HG03378 (cell line): ENCODE results near the gene RPS6KA4.

Source experiments
- ATAC-seq: cut with Tn5 transposase; IDR thresholded peaks from one replicate; pipeline ENCODE4 v1.9.1; 2021; ENCODE audit warnings: mild to moderate bottlenecking, moderate library complexity; ENCODE audit not compliant: unreplicated experiment

Gene RPS6KA4

DNA sequence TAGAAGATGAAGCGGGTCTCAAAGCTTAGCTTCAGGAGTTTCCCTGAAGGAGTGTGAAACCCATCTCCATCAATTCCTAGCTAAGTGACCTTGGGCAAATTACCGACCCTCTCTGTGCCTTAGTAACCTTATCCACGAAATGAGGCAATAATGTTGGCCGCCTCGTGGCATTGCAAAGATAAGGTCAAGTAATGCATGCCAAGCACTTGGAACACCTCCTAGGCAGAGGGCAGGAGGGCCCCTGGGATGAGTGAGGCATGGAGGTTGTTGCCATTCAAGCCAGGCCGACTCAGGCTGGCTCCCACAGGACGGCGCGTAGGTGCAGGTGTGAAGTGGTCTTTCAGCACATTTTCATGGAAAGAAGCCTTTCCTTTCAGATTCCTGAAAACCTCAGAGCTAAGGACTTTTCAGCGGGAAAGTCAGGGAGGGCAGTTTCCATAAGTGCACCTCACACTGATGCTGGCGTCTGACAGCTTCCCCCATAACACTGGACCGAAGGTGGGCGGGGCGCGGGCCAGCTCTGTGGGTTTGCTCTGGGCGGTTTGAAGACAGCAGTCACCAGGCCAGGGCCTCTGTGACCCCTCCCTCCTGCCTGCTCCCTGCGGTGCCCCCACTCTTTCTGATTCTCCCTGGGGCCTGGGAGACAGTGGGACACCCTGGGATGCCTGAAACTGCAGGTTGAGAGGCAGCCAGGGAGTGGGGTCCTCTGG lies 25.2 kb downstream of the RPS6KA4 start:
- no peak for ATAC-seq

DNA sequence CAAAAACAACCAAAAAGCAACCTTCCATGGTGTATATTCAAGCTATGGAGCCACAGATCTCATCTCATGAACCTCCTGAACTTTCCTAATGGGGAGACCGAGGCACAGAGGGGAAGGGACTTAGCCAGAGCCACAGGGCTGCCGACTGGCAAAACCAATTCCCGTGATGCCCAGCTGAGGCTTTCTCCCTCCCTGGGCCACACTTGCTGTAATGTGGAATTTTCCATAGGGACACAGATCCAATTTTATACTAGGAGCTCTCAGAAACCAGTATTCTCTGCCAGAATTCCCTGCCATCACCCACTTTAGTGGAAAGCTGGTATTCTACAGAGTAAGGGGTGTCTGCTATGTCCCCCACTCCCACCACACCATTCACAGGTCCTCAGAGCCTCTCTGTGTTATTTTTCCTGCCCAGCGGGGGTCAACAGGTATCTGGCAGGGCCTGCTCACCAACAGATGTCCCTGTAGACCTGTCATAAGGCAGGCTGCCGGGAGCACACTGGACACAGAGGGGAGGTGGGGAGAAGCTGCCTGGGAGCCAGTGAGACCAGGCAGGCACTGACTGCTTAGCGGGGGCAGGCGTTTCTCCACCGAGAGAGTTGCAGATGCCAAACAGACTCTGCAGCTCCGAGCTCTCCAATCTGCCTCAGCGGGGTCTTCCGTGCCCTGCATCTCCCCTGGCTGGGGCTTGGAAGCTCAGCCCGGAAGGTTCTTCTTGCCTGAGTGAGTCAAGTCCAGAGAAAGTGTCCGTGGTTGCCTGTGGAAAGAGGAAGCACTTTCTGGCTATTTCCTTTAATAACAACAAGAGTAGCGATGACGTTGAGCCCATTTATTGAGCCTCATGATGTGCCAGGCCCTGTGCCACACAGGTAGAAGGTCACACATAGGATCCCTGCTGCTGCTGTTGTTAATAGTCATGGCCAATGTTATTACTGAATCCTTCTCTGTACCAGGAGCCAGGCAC lies 26.3 kb downstream of the RPS6KA4 start:
- ATAC-seq = no peak

DNA sequence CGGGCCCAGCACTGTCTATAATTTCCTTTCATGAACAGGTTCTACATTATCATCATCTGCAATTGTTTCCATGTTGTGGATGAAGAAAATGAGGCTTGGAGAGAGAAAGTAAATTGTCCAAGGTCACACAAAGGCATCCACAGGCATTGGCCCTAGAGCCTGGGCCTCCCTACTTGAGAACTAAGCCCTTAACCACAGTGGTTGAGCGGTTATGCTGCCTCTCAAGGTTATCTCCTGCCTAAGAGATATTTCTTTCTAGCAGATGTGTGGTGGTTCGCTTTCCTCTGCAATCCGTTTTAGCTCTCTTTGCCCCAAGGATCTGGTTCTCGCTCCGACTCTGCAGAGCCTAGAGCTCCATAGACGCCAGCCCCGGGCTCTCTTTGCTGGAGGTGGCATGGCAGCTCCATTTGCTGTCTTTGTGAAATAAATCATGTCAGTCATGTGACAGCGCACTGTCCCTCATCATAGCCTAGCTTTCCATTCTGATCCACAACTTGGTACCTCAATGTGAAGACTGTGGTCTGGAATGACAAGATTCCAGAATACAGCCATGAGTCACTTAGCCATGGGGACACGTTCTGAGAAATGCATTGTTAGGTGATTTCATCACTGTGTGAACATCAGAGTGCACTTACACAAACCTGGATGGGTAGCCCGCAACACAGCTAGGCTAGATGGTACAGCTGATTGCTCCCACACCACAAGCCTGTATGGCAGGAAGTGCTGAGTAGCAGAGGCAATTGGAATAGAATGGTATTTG lies 27.2 kb downstream of the RPS6KA4 start:
- no peak for ATAC-seq

DNA sequence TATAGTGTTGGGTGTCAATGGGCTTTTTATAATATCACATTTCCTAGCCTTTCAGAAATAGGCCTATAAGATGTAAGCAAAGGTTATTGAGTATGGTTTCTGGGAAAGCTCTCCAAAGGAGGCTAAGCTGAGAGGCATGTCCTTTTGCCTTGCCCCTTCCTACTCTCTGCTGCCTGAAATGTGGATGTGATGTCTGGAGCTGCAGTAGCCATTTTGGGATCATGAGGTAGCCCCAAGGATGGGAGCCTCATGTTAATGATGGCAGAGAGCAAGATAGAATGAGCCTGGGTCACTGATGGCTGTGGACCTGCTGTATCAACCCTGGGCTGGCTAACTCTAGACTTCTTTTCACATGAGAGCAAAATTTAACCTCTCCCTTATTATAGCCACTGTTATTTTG lies 29.0 kb downstream of the RPS6KA4 start:
- no peak for ATAC-seq

DNA sequence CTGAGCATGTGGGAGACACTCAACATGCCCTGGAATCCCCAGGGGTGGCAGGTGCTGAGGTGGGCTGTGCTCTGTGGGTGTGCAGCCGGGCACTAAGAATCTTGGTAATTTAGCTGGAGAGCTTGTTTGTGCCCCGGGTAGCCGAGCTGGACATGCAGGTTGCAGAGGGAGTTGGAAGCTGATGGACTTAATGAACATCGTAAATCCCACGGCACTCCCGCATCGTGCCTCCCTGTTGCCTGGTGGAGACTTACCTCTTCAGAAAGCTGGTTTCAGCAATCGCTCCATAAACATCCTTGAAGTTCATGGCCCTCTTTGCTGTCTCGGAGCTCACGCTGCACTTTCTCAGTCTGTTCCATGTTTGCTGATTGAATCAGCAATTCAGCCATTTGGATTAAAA lies 29.9 kb downstream of the RPS6KA4 start:
- ATAC-seq = no peak

DNA sequence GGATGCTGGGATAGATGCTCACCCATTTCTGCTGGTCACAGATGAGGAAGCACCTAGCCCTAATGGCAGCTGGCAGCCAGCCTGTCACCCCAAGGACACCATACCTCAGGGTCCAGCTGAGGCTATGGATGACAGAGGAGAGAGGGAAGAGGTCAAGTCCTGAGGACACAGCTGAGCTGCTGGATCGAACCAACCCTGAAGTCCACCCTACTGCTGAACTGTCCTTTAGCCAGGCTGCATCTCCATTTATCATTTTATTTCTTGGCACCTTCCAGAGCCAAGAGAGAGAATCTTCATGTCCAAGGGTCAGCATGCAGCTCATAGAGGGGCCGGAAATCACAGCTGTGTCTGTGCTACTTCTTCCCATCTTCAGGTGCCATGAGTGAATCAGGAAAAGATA lies 30.9 kb downstream of the RPS6KA4 start:
- no peak for ATAC-seq

DNA sequence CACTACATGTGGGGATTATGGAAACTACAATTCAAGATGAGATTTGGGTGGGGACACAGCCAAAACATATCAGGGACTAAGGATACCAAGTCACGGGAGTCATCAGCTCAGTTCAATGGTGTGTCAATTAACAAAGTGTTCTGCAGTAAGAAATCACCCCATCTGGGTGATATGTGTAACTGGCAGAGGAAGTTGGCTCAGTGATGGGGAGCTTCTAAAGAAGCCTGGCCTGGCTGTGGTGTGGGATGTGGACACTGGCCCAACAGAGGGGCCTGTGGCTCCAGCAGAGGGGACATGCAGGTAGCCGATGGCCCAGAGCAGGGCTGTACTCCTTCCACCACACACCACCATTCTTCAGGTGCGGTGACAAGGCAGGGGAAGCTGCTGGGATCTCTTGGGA lies 31.6 kb downstream of the RPS6KA4 start:
- no peak for ATAC-seq

DNA sequence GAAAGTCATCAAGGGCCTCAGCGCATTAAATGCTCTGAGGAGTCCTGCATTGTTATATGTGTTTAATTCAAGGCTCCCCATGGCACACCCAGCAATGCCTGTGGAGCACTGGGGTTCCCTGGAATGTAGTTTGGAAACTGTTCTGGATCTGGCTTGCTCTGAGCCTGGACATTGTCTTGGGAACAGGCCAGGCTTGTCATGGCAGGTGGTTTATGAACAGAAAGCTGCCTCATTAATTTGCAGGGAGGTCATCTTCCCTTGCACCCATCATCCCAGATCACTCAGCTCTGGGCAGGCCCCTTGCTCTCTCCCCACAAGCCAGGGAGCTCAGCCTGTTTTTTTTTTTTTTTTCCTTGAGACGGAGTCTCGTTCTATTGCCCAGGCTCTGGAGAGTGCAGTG lies 32.9 kb downstream of the RPS6KA4 start:
- ATAC-seq = no peak

DNA sequence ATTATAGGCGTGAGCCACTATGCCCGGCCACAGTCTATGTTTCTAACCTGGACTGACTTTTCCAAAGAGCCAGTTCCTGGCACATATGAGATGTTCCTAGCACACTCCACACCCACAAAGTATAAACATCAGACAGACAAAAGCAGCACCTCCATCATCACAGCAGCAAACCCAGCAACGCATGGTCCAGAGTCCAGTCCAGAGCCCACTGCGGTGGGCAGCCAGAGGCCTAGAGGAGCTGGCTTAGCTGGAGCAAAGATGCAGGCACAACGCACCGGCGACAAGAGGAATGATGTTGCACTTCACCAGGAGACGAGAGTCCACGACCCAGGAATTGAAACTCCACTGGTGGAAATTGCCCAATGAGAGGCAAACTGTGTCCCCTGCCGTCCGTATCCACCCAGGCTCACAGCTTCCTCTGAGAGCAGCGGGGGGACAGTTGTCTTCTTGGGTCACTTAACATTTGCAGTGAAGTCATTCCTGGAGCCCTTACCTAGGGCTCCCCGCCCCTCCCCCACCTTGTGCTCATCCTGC lies 36.6 kb downstream of the RPS6KA4 start:
- no peak for ATAC-seq

DNA sequence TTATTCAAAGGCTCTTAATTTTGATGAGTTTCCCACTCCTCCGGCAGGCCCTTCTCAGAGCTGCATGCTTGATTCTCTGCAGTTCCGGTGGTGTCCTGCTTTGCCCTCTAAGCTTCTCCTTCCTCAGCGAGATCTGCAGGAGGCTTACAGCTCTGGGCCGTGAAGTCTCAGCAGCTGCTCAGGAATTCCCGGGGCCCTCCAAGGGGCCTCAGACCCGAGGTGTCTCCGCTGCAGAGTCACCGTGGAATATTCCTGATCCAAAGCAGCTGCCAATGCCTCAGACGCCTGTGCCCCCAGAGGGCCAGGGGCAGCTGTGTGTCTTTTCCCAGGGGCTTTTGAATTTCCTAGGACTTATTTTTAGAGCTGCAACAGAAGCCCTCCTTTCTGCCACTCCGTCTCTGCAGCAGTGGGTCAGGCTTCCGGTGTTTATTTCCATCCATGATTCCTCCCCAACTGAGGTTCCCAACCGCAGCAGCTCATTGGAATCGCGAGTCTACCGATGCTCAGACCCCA lies 37.2 kb downstream of the RPS6KA4 start:
- no peak for ATAC-seq

DNA sequence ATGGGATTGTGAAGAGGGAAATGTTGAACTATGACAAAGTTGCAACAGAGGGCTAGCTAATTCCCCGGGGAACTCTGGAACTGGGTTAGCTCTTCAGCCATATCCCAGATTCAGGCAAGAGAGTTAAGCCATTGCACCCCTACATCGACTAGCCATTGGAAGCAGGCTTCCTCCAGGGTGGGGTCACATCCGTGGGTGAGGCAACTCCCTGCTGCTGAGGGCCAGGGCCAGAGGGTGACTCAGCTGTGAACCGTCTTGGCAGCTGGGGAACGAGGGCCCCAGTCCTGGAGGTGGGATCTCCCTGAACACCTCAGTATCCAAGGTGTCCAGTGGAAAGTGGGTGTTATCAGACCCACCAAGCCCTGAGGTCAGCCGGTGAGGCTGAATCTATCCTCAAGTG lies 41.1 kb downstream of the RPS6KA4 start:
- ATAC-seq = no peak

DNA sequence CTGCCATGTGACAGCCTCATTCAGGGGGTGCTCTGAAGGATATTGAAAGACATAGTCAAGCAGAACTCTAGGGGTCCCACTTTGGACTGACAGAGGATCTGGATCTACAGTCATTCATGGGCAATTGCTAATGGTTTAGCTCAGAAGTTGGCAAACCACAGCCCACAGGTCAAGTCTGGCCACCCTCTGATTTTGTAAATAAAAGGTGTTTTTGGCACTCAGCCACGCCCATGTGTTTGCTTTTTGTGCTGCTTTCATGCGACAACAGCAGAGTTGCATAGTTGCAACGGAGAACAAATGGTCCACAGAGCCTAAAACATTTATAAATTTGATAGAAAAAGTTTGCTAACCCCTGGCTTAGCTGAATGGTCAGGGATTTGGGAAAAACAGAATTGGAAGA lies 41.7 kb downstream of the RPS6KA4 start:
- ATAC-seq = no peak

DNA sequence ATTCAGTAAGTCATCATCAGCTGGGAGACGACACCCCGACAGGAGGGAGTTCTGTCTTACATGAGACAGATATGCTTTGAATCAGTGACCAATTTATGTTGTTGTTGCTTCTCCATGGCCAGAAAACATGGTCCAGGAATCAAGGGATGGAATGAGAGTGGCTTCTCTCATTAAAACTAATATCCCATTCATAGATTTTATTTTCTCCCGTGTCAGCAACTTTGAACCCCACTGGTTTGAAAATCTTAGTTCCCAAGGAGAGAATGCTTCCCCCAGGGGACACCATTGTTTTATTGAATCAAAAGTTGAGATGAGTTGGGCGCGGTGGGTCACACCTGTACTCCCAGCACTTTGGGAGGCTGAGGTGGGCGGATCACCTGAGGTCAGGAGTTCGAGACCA lies 42.8 kb downstream of the RPS6KA4 start:
- ATAC-seq = no peak

DNA sequence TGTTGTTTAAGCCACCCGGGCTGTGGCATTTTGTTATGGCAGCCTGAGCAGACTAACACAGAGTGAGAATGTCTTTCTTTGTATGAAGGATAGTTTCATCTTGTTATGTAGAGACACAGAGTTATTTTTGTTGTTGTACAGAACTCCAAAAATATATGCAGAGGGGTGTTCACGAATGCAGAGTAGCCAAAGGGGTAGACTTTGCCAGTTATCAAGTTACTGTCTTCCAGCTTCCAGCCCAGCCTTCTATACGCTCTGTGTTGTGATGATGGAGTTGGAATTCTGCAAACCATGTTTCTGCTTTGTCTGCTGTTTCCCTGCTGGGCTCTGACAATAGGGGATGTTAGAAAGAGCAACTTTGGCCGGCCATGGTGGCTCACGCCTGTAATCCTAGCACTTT lies 44.1 kb downstream of the RPS6KA4 start:
- ATAC-seq = no peak

DNA sequence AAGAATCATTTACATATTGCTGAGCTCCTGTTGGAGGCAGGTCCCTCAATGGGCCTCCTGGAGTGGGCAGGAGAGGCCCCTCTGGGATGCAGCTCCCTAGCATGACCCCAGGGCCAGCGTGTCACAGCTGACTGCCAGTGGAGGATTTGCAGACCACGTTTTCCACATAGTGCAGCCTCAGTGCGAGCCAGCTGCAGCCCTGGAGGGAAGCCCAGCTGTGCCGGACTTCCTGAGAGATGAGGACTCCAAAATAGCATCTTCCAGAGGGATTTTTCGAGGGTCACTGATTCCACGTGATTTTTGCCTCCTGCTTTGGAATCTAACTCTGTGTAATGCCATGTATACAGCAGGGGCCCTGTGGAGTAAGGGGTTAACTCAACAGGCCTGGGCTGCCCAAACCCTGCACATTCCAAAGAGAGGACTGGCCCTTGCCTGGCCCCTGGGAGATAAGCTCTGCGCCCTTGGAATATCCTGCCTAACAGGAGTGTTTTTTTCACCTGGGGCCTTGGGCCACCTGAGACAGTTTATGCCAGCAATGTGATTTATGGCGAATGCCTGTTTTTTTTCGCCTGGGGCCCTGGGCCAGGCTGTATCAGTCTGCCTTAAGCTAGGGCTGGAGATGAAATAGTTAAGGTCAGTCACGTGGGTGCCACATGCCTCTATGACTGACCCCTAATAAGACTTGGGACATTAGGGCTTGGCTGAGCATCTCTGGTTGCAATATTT lies 47.4 kb downstream of the RPS6KA4 start:
- no peak for ATAC-seq

DNA sequence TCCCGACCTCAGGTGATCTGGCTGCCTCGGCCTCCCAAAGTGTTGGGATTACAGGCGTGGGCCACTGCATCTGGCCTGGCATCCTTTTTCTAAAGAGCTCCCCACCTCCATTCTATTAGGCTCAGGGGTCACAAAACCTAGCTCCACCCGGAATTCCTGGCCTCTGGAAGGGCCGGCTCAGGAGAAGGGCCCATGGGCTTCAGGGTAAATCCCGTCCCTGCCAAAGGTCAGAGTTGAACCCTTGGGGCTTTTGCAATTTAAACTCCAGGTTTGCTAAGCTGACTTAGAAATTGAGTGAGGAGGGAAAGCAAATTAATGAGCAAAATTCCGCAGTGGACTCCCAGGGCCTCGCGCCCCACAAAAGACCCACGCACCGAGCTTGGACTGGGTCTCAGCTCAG lies 48.3 kb downstream of the RPS6KA4 start:
- no peak for ATAC-seq

DNA sequence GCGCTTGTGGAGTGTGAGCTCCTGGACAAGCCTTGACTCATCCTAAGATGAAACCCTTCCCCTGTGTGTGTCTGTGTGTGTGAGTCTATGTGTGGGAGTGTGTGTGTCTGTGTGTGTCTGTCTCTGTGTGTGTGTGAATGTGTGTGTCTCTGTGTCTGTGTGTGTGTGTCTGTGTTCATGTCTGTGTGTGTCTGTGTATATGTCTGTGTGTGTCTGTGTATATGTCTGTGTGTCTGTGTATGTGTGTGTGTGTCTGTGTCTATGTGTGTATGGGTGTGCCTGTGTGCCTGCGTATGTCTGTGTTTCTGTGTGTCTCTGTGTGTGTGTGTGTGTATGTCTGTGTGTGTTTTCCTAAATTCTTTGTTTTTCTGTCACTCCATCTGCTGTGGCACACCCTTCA lies 48.7 kb downstream of the RPS6KA4 start:
- no peak for ATAC-seq

DNA sequence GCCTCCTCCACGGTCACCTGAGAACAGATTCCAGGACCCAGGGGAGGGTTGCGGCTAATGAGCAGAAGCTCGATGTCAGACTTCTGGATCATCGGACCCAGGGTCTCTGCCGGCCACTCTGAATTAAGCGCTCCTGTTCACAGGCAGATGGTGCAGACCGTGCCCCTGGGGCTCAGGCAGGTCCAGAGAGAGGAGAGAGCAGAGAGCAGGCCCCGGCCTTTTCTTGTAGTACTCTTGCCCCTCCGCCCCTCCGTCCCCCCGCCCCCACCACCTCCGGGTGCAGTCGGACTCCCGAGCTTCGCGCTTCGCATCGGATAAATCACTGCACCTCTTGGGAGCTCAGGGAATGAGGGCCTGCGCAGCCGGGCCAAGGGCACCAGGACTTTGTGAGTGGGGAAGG lies 50.3 kb downstream of the RPS6KA4 start:
- no peak for ATAC-seq

DNA sequence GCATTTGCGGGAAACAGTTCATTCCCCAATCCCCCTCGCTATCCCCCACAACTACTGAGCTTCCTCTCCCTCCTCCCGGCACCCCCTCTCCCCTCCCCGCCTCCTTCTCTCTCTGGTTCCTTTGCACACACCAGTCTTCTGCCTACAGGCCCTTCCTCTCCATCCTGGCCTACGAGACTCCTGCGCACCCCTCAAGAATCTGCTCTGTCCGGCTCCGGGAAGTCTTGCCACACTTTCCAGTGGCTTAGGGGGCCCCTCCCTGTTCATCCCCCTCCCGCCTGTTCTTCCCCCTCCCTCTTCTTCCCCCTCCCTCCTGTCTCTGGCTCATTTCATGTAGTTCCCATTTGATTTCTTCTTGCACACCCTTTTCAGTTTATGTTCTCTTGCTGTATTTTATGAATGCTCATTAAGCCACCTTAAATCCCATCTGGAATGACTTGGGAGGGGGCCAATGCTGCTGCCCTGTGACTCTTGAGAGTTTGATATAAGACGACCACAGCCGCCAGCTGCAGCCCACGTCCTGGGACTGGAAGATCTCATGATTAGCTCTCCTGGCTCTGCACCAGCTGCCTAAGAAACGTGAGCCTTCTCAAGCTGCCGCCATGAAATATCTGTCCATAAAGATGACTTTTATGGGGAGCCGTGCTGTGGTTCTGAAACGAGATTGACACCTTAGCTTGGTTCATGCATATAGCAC lies 50.9 kb downstream of the RPS6KA4 start:
- ATAC-seq = no peak

DNA sequence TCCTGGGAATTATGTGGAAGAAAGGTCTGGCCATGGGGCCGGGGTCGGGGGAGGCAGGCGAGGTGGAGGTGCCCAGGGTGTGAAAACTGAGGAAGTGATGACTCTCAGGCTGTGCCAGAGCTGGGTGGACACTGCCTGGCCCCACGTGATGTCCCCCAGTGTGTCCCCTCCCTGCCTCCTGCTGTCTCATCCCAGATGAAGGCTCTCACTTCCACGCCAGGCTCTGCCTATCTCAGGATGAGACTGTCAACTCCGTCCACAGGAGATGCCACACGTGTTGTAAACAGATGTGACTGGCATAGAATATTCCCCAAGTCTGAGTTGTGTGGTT lies 51.4 kb downstream of the RPS6KA4 start:
- no peak for ATAC-seq
